Measurements from ENCODE around the gene CLPTM1.

Gene CLPTM1

DNA sequence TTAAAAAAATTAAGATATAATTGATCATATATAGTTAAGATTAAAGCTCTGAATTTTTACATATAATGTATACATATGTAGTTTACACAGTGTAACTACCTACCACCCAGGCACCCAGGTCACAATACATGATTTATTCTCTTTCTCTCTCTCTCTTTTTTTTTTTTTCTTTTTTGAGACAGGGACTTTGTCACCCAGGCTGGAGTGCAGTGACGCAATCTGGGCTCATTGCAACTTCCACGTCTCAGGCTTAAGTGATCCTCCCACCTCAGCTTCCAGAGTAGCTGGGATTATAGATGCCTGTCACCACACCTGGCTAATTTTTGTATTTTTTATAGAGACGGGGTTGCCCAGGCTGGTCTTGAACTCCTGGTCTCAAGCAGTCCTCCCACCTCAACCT lies 64.9 kb downstream of the CLPTM1 start:
- Histone ChIP-seq H3K9ac (ENCODE audit: low read length) (no peak overlapping the region), H3K36me3 (ENCODE audit: insufficient read depth, low read length) (no peaks in the 10 kb centered on the region), H3K9me3 (ENCODE audit: low read length) (no peaks in the 10 kb centered on the region), H3K4me3 (ENCODE audit: low read depth in 1 of 2, low read length in 2 of 2) (no peak overlapping the region), H3K27me3 (ENCODE audit: control insufficient read depth in 1 of 2, insufficient read depth in 2 of 2, low read length in 2 of 2) (no peaks in the 10 kb centered on the region), H3K27ac (ENCODE audit: low read depth, low read length) (no peak overlapping the region), H3K4me1 (ENCODE audit: insufficient read depth, low read length) (peaks cover 8% of the 10 kb centered on the region)

GRCh38 chr19:45021971-45022370 lies 66.8 kb downstream of the CLPTM1 start:
- peaks cover 3% of the 10 kb centered on the region for H3K4me1 ChIP-seq (ENCODE audit: insufficient read depth, low read length)
- H3K4me3 ChIP-seq (ENCODE audit: low read depth in 1 of 2, low read length in 2 of 2): no peak overlapping the region
- no peaks in the 10 kb centered on the region for H3K9me3 ChIP-seq (ENCODE audit: low read length)
- H3K27ac ChIP-seq (ENCODE audit: low read depth, low read length): no peak overlapping the region
- H3K9ac ChIP-seq (ENCODE audit: low read length): no peak overlapping the region
- H3K27me3 ChIP-seq (ENCODE audit: control insufficient read depth in 1 of 2, insufficient read depth in 2 of 2, low read length in 2 of 2): no peaks in the 10 kb centered on the region
- no peaks in the 10 kb centered on the region for H3K36me3 ChIP-seq (ENCODE audit: insufficient read depth, low read length)

- no peaks in the 10 kb centered on the region for H3K27me3 ChIP-seq (ENCODE audit: control insufficient read depth in 1 of 2, insufficient read depth in 2 of 2, low read length in 2 of 2)
- H3K9ac ChIP-seq (ENCODE audit: low read length): no peak overlapping the region
- H3K36me3 ChIP-seq (ENCODE audit: insufficient read depth, low read length): peaks cover 5% of the 10 kb centered on the region
- H3K9me3 ChIP-seq (ENCODE audit: low read length): no peaks in the 10 kb centered on the region
- H3K4me1 ChIP-seq (ENCODE audit: insufficient read depth, low read length): no peaks in the 10 kb centered on the region
- H3K4me3 ChIP-seq (ENCODE audit: low read depth in 1 of 2, low read length in 2 of 2): no peak overlapping the region
- H3K27ac ChIP-seq (ENCODE audit: low read depth, low read length): no peak overlapping the region
Observed at GRCh38 chr19:45023048-45023447, 67.9 kb downstream of the CLPTM1 start.

DNA sequence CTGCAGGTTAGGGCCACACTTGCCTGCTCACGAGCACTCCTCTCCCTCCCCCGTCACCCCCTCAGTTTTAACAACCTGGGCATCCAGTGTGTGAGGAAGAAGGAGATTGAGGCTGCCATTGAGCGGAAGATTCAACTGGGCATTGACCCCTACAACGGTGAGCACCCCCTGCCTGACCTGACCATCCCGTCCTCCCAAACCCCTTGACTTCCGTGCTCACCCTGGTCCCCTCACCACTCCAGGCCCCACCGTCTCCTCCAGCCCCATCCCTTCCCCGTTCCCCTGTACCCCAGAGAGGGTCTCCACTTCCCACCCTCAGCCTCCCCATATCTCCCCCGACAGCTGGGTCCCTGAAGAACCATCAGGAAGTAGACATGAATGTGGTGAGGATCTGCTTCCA lies 70.1 kb downstream of the CLPTM1 start:
- Histone ChIP-seq H3K27ac (ENCODE audit: low read depth, low read length) (no peak overlapping the region), H3K4me1 (ENCODE audit: insufficient read depth, low read length) (no peaks in the 10 kb centered on the region), H3K4me3 (ENCODE audit: low read depth in 1 of 2, low read length in 2 of 2) (no peak overlapping the region), H3K36me3 (ENCODE audit: insufficient read depth, low read length) (peaks cover 13% of the 10 kb centered on the region), H3K9me3 (ENCODE audit: low read length) (no peaks in the 10 kb centered on the region), H3K27me3 (ENCODE audit: control insufficient read depth in 1 of 2, insufficient read depth in 2 of 2, low read length in 2 of 2) (no peaks in the 10 kb centered on the region), H3K9ac (ENCODE audit: low read length) (no peak overlapping the region)

DNA sequence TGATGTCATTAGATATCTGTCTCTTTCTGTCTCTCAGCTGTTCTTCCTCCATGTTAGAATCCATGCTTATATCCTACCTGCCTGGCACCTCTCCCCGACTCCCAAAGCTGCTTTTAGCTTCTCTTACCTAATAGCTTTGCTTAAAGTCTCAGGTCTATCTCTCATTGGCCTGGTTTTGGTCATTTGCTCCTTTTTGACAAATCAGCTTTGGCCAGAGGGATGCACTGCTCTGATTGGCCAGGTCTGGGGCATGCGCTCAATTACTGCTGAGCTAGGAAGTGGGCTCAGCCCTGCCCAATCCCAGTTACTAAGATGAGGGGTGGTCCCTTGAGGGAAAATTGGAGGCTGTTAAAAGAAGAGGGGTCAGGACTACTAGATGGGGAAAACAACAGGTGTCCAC lies 72.2 kb downstream of the CLPTM1 start:
- Histone ChIP-seq H3K9me3 (ENCODE audit: low read length) (no peaks in the 10 kb centered on the region), H3K9ac (ENCODE audit: low read length) (no peak overlapping the region), H3K27me3 (ENCODE audit: control insufficient read depth in 1 of 2, insufficient read depth in 2 of 2, low read length in 2 of 2) (no peaks in the 10 kb centered on the region), H3K36me3 (ENCODE audit: insufficient read depth, low read length) (peaks cover 21% of the 10 kb centered on the region), H3K4me3 (ENCODE audit: low read depth in 1 of 2, low read length in 2 of 2) (no peak overlapping the region), H3K4me1 (ENCODE audit: insufficient read depth, low read length) (no peaks in the 10 kb centered on the region), H3K27ac (ENCODE audit: low read depth, low read length) (no peak overlapping the region)

GRCh38 chr19:45030825-45031224 lies 75.6 kb downstream of the CLPTM1 start:
- no peak overlapping the region for H3K4me3 ChIP-seq (ENCODE audit: low read depth in 1 of 2, low read length in 2 of 2)
- H3K4me1 ChIP-seq (ENCODE audit: insufficient read depth, low read length): no peaks in the 10 kb centered on the region
- H3K9me3 ChIP-seq (ENCODE audit: low read length): no peaks in the 10 kb centered on the region
- no peak overlapping the region for H3K9ac ChIP-seq (ENCODE audit: low read length)
- H3K27ac ChIP-seq (ENCODE audit: low read depth, low read length): no peak overlapping the region
- H3K27me3 ChIP-seq (ENCODE audit: control insufficient read depth in 1 of 2, insufficient read depth in 2 of 2, low read length in 2 of 2): no peaks in the 10 kb centered on the region
- H3K36me3 ChIP-seq (ENCODE audit: insufficient read depth, low read length): peaks cover 28% of the 10 kb centered on the region

DNA sequence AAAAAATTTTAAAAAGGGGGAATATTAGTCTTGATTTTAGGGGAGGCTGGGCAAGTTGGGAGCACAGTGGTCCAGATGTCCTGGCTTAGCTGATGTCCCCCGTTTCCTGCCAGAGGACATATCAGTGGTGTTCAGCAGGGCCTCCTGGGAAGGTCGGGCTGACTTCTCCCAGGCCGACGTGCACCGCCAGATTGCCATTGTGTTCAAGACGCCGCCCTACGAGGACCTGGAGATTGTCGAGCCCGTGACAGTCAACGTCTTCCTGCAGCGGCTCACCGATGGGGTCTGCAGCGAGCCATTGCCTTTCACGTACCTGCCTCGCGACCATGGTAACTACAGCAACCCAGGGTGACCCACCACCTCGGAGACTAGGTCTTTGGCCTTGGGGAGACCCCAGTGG lies 77.2 kb downstream of the CLPTM1 start:
- H3K27ac ChIP-seq (ENCODE audit: low read depth, low read length): no peak overlapping the region
- H3K4me1 ChIP-seq (ENCODE audit: insufficient read depth, low read length): no peaks in the 10 kb centered on the region
- H3K27me3 ChIP-seq (ENCODE audit: control insufficient read depth in 1 of 2, insufficient read depth in 2 of 2, low read length in 2 of 2): no peaks in the 10 kb centered on the region
- H3K9me3 ChIP-seq (ENCODE audit: low read length): no peaks in the 10 kb centered on the region
- H3K4me3 ChIP-seq (ENCODE audit: low read depth in 1 of 2, low read length in 2 of 2): no peak overlapping the region
- peaks cover 24% of the 10 kb centered on the region for H3K36me3 ChIP-seq (ENCODE audit: insufficient read depth, low read length)
- no peak overlapping the region for H3K9ac ChIP-seq (ENCODE audit: low read length)

DNA sequence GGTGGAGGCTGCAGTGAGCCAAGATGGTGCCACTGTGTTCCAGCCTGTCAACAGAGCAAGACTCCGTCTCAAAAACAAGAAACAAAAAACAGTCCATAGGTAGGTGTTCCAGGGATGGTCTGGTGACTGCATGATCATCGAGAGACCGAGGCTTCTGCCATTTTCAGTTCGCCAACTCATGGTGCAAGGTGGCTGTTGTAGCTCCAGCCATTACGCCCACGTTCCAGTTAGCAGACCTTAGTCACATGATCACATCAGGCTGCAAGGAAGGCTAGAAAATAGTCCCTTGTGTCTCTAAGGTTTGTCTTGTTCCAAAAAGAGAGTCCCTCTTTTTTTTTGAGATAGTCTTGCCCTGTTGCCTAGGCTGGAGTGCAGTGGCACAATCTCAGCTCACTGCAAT lies 80.6 kb downstream of the CLPTM1 start:
- H3K9me3 ChIP-seq (ENCODE audit: low read length): no peaks in the 10 kb centered on the region
- H3K27me3 ChIP-seq (ENCODE audit: control insufficient read depth in 1 of 2, insufficient read depth in 2 of 2, low read length in 2 of 2): no peaks in the 10 kb centered on the region
- peaks cover 23% of the 10 kb centered on the region for H3K36me3 ChIP-seq (ENCODE audit: insufficient read depth, low read length)
- no peak overlapping the region for H3K9ac ChIP-seq (ENCODE audit: low read length)
- H3K27ac ChIP-seq (ENCODE audit: low read depth, low read length): no peak overlapping the region
- H3K4me3 ChIP-seq (ENCODE audit: low read depth in 1 of 2, low read length in 2 of 2): no peak overlapping the region
- peaks cover 14% of the 10 kb centered on the region for H3K4me1 ChIP-seq (ENCODE audit: insufficient read depth, low read length)

DNA sequence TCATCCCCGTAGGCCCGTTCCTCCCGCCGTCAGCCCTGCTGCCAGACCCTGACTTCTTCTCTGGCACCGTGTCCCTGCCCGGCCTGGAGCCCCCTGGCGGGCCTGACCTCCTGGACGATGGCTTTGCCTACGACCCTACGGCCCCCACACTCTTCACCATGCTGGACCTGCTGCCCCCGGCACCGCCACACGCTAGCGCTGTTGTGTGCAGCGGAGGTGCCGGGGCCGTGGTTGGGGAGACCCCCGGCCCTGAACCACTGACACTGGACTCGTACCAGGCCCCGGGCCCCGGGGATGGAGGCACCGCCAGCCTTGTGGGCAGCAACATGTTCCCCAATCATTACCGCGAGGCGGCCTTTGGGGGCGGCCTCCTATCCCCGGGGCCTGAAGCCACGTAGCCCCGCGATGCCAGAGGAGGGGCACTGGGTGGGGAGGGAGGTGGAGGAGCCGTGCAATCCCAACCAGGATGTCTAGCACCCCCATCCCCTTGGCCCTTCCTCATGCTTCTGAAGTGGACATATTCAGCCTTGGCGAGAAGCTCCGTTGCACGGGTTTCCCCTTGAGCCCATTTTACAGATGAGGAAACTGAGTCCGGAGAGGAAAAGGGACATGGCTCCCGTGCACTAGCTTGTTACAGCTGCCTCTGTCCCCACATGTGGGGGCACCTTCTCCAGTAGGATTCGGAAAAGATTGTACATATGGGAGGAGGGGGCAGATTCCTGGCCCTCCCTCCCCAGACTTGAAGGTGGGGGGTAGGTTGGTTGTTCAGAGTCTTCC lies 82.4 kb downstream of the CLPTM1 start:
- H3K36me3 ChIP-seq (ENCODE audit: insufficient read depth, low read length): peaks cover 26% of the 10 kb centered on the region
- peaks cover 23% of the 10 kb centered on the region for H3K4me1 ChIP-seq (ENCODE audit: insufficient read depth, low read length)
- H3K9me3 ChIP-seq (ENCODE audit: low read length): no peaks in the 10 kb centered on the region
- H3K4me3 ChIP-seq (ENCODE audit: low read depth in 1 of 2, low read length in 2 of 2): no peak overlapping the region
- H3K27me3 ChIP-seq (ENCODE audit: control insufficient read depth in 1 of 2, insufficient read depth in 2 of 2, low read length in 2 of 2): no peaks in the 10 kb centered on the region
- no peak overlapping the region for H3K27ac ChIP-seq (ENCODE audit: low read depth, low read length)
- no peak overlapping the region for H3K9ac ChIP-seq (ENCODE audit: low read length)

GRCh38 chr19:45038931-45039893 lies 84.0 kb downstream of the CLPTM1 start, which contains the start of gene CLASRP:
CLASRP (plus strand) TSS chr19:45039045; CDS start chr19:45040213, 1,168 bp downstream.
- peak within 1 kb of the TSS; percentile 98 for H3K27ac ChIP-seq (ENCODE audit: low read depth, low read length)
- H3K4me3 ChIP-seq (ENCODE audit: low read depth in 1 of 2, low read length in 2 of 2): peak within 1 kb of the TSS; percentile 78 to 87
- peak within 1 kb of the TSS; percentile 47 for H3K9ac ChIP-seq (ENCODE audit: low read length)
- H3K4me1 ChIP-seq (ENCODE audit: insufficient read depth, low read length): peaks cover 23% of the 10 kb centered on the region
- no peaks in the 10 kb centered on the region for H3K9me3 ChIP-seq (ENCODE audit: low read length)
- H3K27me3 ChIP-seq (ENCODE audit: control insufficient read depth in 1 of 2, insufficient read depth in 2 of 2, low read length in 2 of 2): no peaks in the 10 kb centered on the region
- H3K36me3 ChIP-seq (ENCODE audit: insufficient read depth, low read length): peaks cover 23% of the 10 kb centered on the region

- peaks cover 23% of the 10 kb centered on the region for H3K4me1 ChIP-seq (ENCODE audit: insufficient read depth, low read length)
- peak overlapping the region in 1 of 2 donors; percentile 78 for H3K4me3 ChIP-seq (ENCODE audit: low read depth in 1 of 2, low read length in 2 of 2)
- no peaks in the 10 kb centered on the region for H3K9me3 ChIP-seq (ENCODE audit: low read length)
- H3K27me3 ChIP-seq (ENCODE audit: control insufficient read depth in 1 of 2, insufficient read depth in 2 of 2, low read length in 2 of 2): no peaks in the 10 kb centered on the region
- H3K9ac ChIP-seq (ENCODE audit: low read length): peak overlapping the region; percentile 47
- H3K36me3 ChIP-seq (ENCODE audit: insufficient read depth, low read length): peaks cover 29% of the 10 kb centered on the region
- H3K27ac ChIP-seq (ENCODE audit: low read depth, low read length): peak overlapping the region; percentile 98
Observed at GRCh38 chr19:45040059-45040771, 85.0 kb downstream of the CLPTM1 start.
